WTC11 (cell line): ENCODE data around the gene LDLRAD4. TPM values are rescaled to one million over a fixed set of nuclear protein-coding genes. Genes with fewer than 3 reads are reported as not detected.

Experiments
- ATAC-seq: fragments of 200-7000 bp; cut with Tn5 transposase; 2 replicates; pipeline ENCODE4 v1.10.0; 2021; ENCODE audit warnings: mild to moderate bottlenecking, moderate library complexity
- CTCF ChIA-PET: fragments of 300-600 bp; sonication (Branson Sonifier 250); formaldehyde crosslinking; loops from one replicate; lab custom pipeline; 2021; ENCODE audit warnings: antibody characterized with exemption; lab: Charles Lee
- POLR2A ChIA-PET: fragments of 350-600 bp; sonication (Branson Sonifier 250); formaldehyde crosslinking; loops from one replicate; lab custom pipeline; 2021; ENCODE audit warnings: antibody characterized with exemption; lab: Charles Lee
- DNase-seq: peaks from one replicate; pipeline ENCODE4 v3.0.0; 2021; ENCODE audit warnings: low spot score
- H3K27ac Mint-ChIP-seq: 2 replicates; pipeline ENCODE4 v1.8.0; 2021; ENCODE audit warnings: mixed read lengths
- H3K27me3 Mint-ChIP-seq: 2 replicates; pipeline ENCODE4 v1.8.0; 2021; ENCODE audit warnings: low read depth, mild to moderate bottlenecking, moderate library complexity, mixed read lengths
- H3K36me3 Mint-ChIP-seq: 2 replicates; pipeline ENCODE4 v1.8.0; 2021; ENCODE audit warnings: mixed read lengths
- H3K4me1 Mint-ChIP-seq: 2 replicates; pipeline ENCODE4 v1.8.0; 2022; ENCODE audit warnings: mixed read lengths
- H3K4me3 Mint-ChIP-seq: 2 replicates; pipeline ENCODE4 v1.8.0; 2021; ENCODE audit warnings: mild to moderate bottlenecking, moderate library complexity, mixed read lengths
- H3K9me3 Mint-ChIP-seq: 2 replicates; pipeline ENCODE4 v1.8.0; 2021; ENCODE audit warnings: mixed read lengths
- ETV6 ChIP-seq: sonication (generic); formaldehyde crosslinking; IDR thresholded peaks from 2 replicates; pipeline ENCODE4 v1.8.1; 2022; ENCODE audit warnings: mild to moderate bottlenecking, missing genetic modification reagents
- FOXJ3 ChIP-seq: sonication (generic); formaldehyde crosslinking; IDR thresholded peaks from 2 replicates; pipeline ENCODE4 v1.9.0; 2021; ENCODE audit warnings: missing genetic modification reagents, mild to moderate bottlenecking, borderline replicate concordance
- GRHL2 ChIP-seq: fragments of 250-450 bp; sonication (Bioruptor Pico); IDR thresholded peaks from 2 replicates; pipeline ENCODE4 v1.8.0; 2022; ENCODE audit warnings: mild to moderate bottlenecking, moderate library complexity; ENCODE audit not compliant: insufficient replicate concordance, severe bottlenecking
- GTF2I ChIP-seq: fragments of 250-450 bp; sonication (Bioruptor Pico); conservative IDR thresholded peaks from 2 replicates; pipeline ENCODE4 v1.4.0; 2021; ENCODE audit warnings: mild to moderate bottlenecking
- RELA ChIP-seq: sonication (generic); formaldehyde crosslinking; IDR thresholded peaks from 2 replicates; pipeline ENCODE4 v1.8.1; 2022; ENCODE audit warnings: missing genetic modification reagents, mild to moderate bottlenecking, borderline replicate concordance
- SP1 ChIP-seq: sonication (generic); formaldehyde crosslinking; conservative IDR thresholded peaks from 2 replicates; pipeline ENCODE4 v1.8.1; 2022; ENCODE audit warnings: missing genetic modification reagents
- ZNF317 ChIP-seq: sonication (generic); formaldehyde crosslinking; IDR thresholded peaks from 2 replicates; pipeline ENCODE4 v1.8.1; 2023; ENCODE audit warnings: low read depth, mild to moderate bottlenecking, moderate library complexity, missing genetic modification reagents, borderline replicate concordance
- ZNF423 ChIP-seq: fragments of 250-450 bp; sonication (Bioruptor Pico); IDR thresholded peaks from 2 replicates; pipeline ENCODE4 v2.1.2; 2022; ENCODE audit warnings: mild to moderate bottlenecking, moderate library complexity
- ZNF671 ChIP-seq: fragments of 250-450 bp; sonication (Bioruptor Pico); IDR thresholded peaks from 2 replicates; pipeline ENCODE4 v1.8.0; 2021; ENCODE audit warnings: mild to moderate bottlenecking
- total RNA-seq: library from RNA; stranded (reverse); gene quantifications from 3 replicates; pipeline ENCODE4 v1.2.3, GENCODE V29; 2021
- TF ChIP-seq, protein P1 (sequence below): sonication (generic); formaldehyde crosslinking; IDR thresholded peaks from 2 replicates; pipeline ENCODE4 v1.8.0; 2022; ENCODE audit warnings: mild to moderate bottlenecking, missing genetic modification reagents
- TF ChIP-seq, protein P2 (sequence below): fragments of 250-450 bp; sonication (Bioruptor Pico); IDR thresholded peaks from 2 replicates; pipeline ENCODE4 v1.9.0; 2021; ENCODE audit warnings: mild to moderate bottlenecking
- TF ChIP-seq, protein P3 (sequence below): sonication (generic); formaldehyde crosslinking; IDR thresholded peaks from 2 replicates; pipeline ENCODE4 v1.8.1; 2023; ENCODE audit warnings: mild to moderate bottlenecking, missing genetic modification reagents
- TF ChIP-seq, protein P4 (sequence below): sonication (generic); formaldehyde crosslinking; IDR thresholded peaks from 2 replicates; pipeline ENCODE4 v1.8.1; 2022; ENCODE audit warnings: missing genetic modification reagents, borderline replicate concordance
- TF ChIP-seq, protein P5 (sequence below): sonication (generic); formaldehyde crosslinking; IDR thresholded peaks from 2 replicates; pipeline ENCODE4 v1.8.1; 2022; ENCODE audit warnings: mild to moderate bottlenecking, missing genetic modification reagents, moderate library complexity, borderline replicate concordance
- TF ChIP-seq, protein P6 (sequence below): sonication (generic); formaldehyde crosslinking; IDR thresholded peaks from 2 replicates; pipeline ENCODE4 v1.8.0; 2023; ENCODE audit warnings: missing genetic modification reagents, mild to moderate bottlenecking, borderline replicate concordance
- TF ChIP-seq, protein P7 (sequence below): sonication (generic); formaldehyde crosslinking; IDR thresholded peaks from 2 replicates; pipeline ENCODE4 v1.8.0; 2022; ENCODE audit warnings: missing genetic modification reagents

Gene LDLRAD4
- total RNA-seq, 1 experiment from 2014 or later: 6.2 TPM

DNA sequence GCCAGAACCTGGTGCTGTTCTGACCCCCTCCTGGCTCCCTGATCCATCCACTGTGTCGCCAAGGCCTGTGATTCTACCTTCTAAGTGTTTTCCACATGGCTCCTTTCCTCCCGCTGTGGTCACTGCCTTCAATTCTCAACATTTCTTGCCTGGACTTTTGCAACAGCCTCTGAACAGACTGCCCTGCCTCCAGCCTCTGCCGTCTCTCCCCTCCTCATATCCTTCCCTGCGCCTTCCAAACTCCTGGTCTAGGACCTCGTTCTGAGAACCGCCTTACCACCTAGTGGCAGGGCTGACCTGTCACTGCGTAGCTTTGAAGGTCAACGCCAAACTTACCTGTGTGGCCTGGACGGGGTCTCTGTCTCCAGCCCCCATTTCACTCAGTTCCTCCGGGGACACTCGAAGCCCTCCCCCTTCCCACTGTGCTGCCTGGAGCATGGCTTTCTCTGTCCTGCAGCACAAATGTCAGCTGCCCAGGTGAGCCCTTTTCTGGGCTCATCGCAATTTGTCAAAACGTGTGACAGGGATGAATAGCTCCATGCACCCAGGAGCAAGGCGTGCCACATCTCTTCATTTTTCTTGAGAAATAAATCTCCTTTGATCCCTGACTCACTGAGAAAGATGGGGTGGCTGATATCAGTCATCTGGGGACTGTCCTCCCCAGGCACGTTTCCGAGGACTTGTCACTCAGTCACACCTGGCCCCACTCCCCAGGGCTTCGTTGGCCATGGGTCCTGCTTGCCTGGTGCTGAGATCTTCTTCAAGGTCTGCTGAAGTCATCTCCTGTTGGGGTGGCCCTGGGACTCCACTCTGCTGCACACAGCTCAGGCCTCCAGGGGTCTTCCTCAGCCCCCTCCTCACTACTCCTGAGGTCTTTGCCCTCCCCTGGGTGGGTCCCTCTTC is 46.7 kb downstream of the LDLRAD4 start:
- Mint-ChIP-seq H3K27ac (no peak overlapping the region), H3K4me3 (no peak overlapping the region), H3K27me3 (no peaks in the 10 kb centered on the region), H3K36me3 (no peaks in the 10 kb centered on the region), H3K9me3 (no peaks in the 10 kb centered on the region), H3K4me1 (peaks cover 25% of the 10 kb centered on the region)
- ATAC-seq (no peak), DNase-seq (no peak)
- ChIA-PET POLR2A (no interaction called here), CTCF (interaction anchor here (0.9 kb wide), 1 partner anchor 11 kb away, joined by 3 read pairs; no protein-coding TSS in a partner anchor)
- TF ChIP-seq, protein P1, sequence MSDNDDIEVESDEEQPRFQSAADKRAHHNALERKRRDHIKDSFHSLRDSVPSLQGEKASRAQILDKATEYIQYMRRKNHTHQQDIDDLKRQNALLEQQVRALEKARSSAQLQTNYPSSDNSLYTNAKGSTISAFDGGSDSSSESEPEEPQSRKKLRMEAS (CRISPR knock-in tag): no peak
- TF ChIP-seq GRHL2: no peak
- TF ChIP-seq, protein P2, sequence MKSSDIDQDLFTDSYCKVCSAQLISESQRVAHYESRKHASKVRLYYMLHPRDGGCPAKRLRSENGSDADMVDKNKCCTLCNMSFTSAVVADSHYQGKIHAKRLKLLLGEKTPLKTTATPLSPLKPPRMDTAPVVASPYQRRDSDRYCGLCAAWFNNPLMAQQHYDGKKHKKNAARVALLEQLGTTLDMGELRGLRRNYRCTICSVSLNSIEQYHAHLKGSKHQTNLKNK (CRISPR knock-in tag): no peak
- TF ChIP-seq GTF2I: no peak
- TF ChIP-seq, protein P3, sequence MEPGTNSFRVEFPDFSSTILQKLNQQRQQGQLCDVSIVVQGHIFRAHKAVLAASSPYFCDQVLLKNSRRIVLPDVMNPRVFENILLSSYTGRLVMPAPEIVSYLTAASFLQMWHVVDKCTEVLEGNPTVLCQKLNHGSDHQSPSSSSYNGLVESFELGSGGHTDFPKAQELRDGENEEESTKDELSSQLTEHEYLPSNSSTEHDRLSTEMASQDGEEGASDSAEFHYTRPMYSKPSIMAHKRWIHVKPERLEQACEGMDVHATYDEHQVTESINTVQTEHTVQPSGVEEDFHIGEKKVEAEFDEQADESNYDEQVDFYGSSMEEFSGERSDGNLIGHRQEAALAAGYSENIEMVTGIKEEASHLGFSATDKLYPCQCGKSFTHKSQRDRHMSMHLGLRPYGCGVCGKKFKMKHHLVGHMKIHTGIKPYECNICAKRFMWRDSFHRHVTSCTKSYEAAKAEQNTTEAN: no peak
- no peak for TF ChIP-seq RELA (CRISPR knock-in tag)
- TF ChIP-seq, protein P4, sequence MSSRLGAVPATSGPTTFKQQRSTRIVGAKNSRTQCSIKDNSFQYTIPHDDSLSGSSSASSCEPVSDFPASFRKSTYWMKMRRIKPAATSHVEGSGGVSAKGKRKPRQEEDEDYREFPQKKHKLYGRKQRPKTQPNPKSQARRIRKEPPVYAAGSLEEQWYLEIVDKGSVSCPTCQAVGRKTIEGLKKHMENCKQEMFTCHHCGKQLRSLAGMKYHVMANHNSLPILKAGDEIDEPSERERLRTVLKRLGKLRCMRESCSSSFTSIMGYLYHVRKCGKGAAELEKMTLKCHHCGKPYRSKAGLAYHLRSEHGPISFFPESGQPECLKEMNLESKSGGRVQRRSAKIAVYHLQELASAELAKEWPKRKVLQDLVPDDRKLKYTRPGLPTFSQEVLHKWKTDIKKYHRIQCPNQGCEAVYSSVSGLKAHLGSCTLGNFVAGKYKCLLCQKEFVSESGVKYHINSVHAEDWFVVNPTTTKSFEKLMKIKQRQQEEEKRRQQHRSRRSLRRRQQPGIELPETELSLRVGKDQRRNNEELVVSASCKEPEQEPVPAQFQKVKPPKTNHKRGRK (CRISPR knock-in tag): no peak
- TF ChIP-seq SP1 (CRISPR knock-in tag): no peak
- TF ChIP-seq ZNF317 (CRISPR knock-in tag): no peak
- no peak for TF ChIP-seq ZNF423 (CRISPR knock-in tag)
- TF ChIP-seq, protein P5, sequence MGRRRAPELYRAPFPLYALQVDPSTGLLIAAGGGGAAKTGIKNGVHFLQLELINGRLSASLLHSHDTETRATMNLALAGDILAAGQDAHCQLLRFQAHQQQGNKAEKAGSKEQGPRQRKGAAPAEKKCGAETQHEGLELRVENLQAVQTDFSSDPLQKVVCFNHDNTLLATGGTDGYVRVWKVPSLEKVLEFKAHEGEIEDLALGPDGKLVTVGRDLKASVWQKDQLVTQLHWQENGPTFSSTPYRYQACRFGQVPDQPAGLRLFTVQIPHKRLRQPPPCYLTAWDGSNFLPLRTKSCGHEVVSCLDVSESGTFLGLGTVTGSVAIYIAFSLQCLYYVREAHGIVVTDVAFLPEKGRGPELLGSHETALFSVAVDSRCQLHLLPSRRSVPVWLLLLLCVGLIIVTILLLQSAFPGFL: no peak

DNA sequence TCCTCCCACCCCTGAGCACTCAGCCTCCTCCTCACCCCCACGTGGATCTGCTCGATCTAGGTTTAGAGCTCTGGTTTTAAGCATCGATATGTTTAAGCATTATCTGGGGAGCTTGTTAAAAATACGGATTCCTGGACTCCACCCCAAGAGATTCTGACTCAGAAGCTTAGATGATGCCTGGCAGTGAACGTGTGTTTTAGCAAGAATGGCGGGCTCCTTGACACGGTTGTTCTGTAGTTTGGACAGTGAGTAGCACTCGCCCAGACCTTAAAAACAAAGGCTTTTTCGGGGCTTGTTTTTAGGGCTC is 47.3 kb downstream of the LDLRAD4 start:
- no peaks in the 10 kb centered on the region for H3K9me3 Mint-ChIP-seq
- DNase-seq (no peak), ATAC-seq (no peak)
- CTCF ChIA-PET: interaction anchor here (0.9 kb wide), 1 partner anchor 12 kb away, joined by 3 read pairs; no protein-coding TSS in a partner anchor
- no peak overlapping the region for H3K27ac Mint-ChIP-seq
- POLR2A ChIA-PET: no interaction called here
- H3K36me3 Mint-ChIP-seq: no peaks in the 10 kb centered on the region
- H3K4me3 Mint-ChIP-seq: no peak overlapping the region
- H3K4me1 Mint-ChIP-seq: peaks cover 25% of the 10 kb centered on the region
- no peaks in the 10 kb centered on the region for H3K27me3 Mint-ChIP-seq
- TF ChIP-seq, protein P6, sequence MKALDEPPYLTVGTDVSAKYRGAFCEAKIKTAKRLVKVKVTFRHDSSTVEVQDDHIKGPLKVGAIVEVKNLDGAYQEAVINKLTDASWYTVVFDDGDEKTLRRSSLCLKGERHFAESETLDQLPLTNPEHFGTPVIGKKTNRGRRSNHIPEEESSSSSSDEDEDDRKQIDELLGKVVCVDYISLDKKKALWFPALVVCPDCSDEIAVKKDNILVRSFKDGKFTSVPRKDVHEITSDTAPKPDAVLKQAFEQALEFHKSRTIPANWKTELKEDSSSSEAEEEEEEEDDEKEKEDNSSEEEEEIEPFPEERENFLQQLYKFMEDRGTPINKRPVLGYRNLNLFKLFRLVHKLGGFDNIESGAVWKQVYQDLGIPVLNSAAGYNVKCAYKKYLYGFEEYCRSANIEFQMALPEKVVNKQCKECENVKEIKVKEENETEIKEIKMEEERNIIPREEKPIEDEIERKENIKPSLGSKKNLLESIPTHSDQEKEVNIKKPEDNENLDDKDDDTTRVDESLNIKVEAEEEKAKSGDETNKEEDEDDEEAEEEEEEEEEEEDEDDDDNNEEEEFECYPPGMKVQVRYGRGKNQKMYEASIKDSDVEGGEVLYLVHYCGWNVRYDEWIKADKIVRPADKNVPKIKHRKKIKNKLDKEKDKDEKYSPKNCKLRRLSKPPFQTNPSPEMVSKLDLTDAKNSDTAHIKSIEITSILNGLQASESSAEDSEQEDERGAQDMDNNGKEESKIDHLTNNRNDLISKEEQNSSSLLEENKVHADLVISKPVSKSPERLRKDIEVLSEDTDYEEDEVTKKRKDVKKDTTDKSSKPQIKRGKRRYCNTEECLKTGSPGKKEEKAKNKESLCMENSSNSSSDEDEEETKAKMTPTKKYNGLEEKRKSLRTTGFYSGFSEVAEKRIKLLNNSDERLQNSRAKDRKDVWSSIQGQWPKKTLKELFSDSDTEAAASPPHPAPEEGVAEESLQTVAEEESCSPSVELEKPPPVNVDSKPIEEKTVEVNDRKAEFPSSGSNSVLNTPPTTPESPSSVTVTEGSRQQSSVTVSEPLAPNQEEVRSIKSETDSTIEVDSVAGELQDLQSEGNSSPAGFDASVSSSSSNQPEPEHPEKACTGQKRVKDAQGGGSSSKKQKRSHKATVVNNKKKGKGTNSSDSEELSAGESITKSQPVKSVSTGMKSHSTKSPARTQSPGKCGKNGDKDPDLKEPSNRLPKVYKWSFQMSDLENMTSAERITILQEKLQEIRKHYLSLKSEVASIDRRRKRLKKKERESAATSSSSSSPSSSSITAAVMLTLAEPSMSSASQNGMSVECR: no peak
- TF ChIP-seq, protein P2 (CRISPR knock-in tag): no peak
- TF ChIP-seq FOXJ3 (CRISPR knock-in tag) (no peak), SP1 (CRISPR knock-in tag) (no peak), ZNF671 (CRISPR knock-in tag) (no peak), ETV6 (CRISPR knock-in tag) (no peak)
- TF ChIP-seq, protein P7, sequence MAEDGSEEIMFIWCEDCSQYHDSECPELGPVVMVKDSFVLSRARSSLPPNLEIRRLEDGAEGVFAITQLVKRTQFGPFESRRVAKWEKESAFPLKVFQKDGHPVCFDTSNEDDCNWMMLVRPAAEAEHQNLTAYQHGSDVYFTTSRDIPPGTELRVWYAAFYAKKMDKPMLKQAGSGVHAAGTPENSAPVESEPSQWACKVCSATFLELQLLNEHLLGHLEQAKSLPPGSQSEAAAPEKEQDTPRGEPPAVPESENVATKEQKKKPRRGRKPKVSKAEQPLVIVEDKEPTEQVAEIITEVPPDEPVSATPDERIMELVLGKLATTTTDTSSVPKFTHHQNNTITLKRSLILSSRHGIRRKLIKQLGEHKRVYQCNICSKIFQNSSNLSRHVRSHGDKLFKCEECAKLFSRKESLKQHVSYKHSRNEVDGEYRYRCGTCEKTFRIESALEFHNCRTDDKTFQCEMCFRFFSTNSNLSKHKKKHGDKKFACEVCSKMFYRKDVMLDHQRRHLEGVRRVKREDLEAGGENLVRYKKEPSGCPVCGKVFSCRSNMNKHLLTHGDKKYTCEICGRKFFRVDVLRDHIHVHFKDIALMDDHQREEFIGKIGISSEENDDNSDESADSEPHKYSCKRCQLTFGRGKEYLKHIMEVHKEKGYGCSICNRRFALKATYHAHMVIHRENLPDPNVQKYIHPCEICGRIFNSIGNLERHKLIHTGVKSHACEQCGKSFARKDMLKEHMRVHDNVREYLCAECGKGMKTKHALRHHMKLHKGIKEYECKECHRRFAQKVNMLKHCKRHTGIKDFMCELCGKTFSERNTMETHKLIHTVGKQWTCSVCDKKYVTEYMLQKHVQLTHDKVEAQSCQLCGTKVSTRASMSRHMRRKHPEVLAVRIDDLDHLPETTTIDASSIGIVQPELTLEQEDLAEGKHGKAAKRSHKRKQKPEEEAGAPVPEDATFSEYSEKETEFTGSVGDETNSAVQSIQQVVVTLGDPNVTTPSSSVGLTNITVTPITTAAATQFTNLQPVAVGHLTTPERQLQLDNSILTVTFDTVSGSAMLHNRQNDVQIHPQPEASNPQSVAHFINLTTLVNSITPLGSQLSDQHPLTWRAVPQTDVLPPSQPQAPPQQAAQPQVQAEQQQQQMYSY: no peak
